Stimulated activated naive CD8-positive, alpha-beta T cell treated with anti-CD3 and anti-CD28 coated beads, Interleukin-15, amount 100 ng/mL, for 72 hours (primary cell): ENCODE measurements around the gene VWA3B.
"Not testable (repeated sequence)": the region's sequence is repeated elsewhere in the genome, so short reads cannot be mapped to it uniquely, and the experiment has no call there.

Experiments
- ATAC-seq: fragments of 150-1000 bp; cut with Tn5 transposase; 2 replicates; pipeline ENCODE4 v1.10.0; 2021; ENCODE audit warnings: mild to moderate bottlenecking, moderate library complexity
- DNase-seq, 2 donors: peaks; one replicate each; pipeline ENCODE4 v3.0.0; 2021 to 2022
- H3K27ac Mint-ChIP-seq, 2 donors: one replicate each; pipeline ENCODE4 v1.8.0; 2022; ENCODE audit warnings: mild to moderate bottlenecking in 2 of 2, mixed read lengths in 2 of 2, moderate library complexity in 2 of 2
- H3K27me3 Mint-ChIP-seq: one replicate; pipeline ENCODE4 v1.8.0; 2022; ENCODE audit warnings: mixed read lengths
- H3K4me1 Mint-ChIP-seq: one replicate; pipeline ENCODE4 v1.8.0; 2022; ENCODE audit warnings: mild to moderate bottlenecking, mixed read lengths
- H3K4me3 Mint-ChIP-seq, 2 donors: one replicate each; pipeline ENCODE4 v1.8.0; 2022; ENCODE audit warnings: mild to moderate bottlenecking in 2 of 2, mixed read lengths in 2 of 2, moderate library complexity in 1 of 2
- H3K9me3 Mint-ChIP-seq, 2 donors: one replicate each; pipeline ENCODE4 v1.8.0; 2022; ENCODE audit warnings: mixed read lengths in 2 of 2

The VWA3B gene

GRCh38 chr2:98263362-98263761 lies 176.4 kb downstream of the VWA3B start:
- no peaks in the 10 kb centered on the region for H3K4me1 Mint-ChIP-seq
- DNase-seq (no peak), ATAC-seq (no peak)
- no peak overlapping the region for H3K27ac Mint-ChIP-seq
- no peak overlapping the region for H3K4me3 Mint-ChIP-seq
- peaks cover 28 to 32% of the 10 kb centered on the region in 2 donors for H3K9me3 Mint-ChIP-seq
- H3K27me3 Mint-ChIP-seq, result peaks cover 25% of the 10 kb centered on the region

GRCh38 chr2:98268225-98268624 lies 181.3 kb downstream of the VWA3B start:
- not testable (repeated sequence) for H3K4me1 Mint-ChIP-seq, H3K4me3 Mint-ChIP-seq, ATAC-seq, DNase-seq, H3K27ac Mint-ChIP-seq
- Mint-ChIP-seq H3K9me3 (peaks cover 13 to 15% of the 10 kb centered on the region in 2 donors), H3K27me3 (peaks cover 34% of the 10 kb centered on the region)

- Mint-ChIP-seq H3K4me3 (no peak overlapping the region), H3K4me1 (no peaks in the 10 kb centered on the region), H3K27ac (peak overlapping the region; percentile 11 to 55), H3K9me3 (peaks cover 3 to 5% of the 10 kb centered on the region in 2 donors), H3K27me3 (peaks cover 42% of the 10 kb centered on the region)
- DNase-seq (peak; percentile 14 to 17), ATAC-seq (peak; percentile 71)
Observed at GRCh38 chr2:98269274-98269673, 182.3 kb downstream of the VWA3B start.

GRCh38 chr2:98269830-98270229 lies 182.9 kb downstream of the VWA3B start:
- H3K27ac Mint-ChIP-seq, result no peak overlapping the region
- peaks cover 46% of the 10 kb centered on the region for H3K27me3 Mint-ChIP-seq
- DNase-seq (no peak), ATAC-seq (no peak)
- no peaks in the 10 kb centered on the region for H3K9me3 Mint-ChIP-seq
- H3K4me1 Mint-ChIP-seq, result no peaks in the 10 kb centered on the region
- no peak overlapping the region for H3K4me3 Mint-ChIP-seq

GRCh38 chr2:98277162-98277859 lies 190.3 kb downstream of the VWA3B start:
- H3K27ac Mint-ChIP-seq, result peak overlapping the region in 1 of 2 donors; percentile 7

GRCh38 chr2:98278074-98278473 lies 191.1 kb downstream of the VWA3B start:
- Mint-ChIP-seq H3K4me3 (no peak overlapping the region), H3K9me3 (no peaks in the 10 kb centered on the region), H3K27ac (peak overlapping the region in 1 of 2 donors; percentile 29), H3K4me1 (no peaks in the 10 kb centered on the region), H3K27me3 (peaks cover 64% of the 10 kb centered on the region)
- ATAC-seq (no peak), DNase-seq (no peak)

More at GRCh38 chr2:98277162-98277859, 190.3 kb downstream of the VWA3B start:
- H3K4me1 Mint-ChIP-seq, result no peaks in the 10 kb centered on the region
- ATAC-seq (no peak), DNase-seq (no peak)
- no peak overlapping the region for H3K4me3 Mint-ChIP-seq
- peaks cover 69% of the 10 kb centered on the region for H3K27me3 Mint-ChIP-seq
- no peaks in the 10 kb centered on the region for H3K9me3 Mint-ChIP-seq

GRCh38 chr2:98280376-98281102 lies 193.6 kb downstream of the VWA3B start:
- ATAC-seq (no peak), DNase-seq (no peak)
- no peaks in the 10 kb centered on the region for H3K4me1 Mint-ChIP-seq
- peaks cover 44% of the 10 kb centered on the region for H3K27me3 Mint-ChIP-seq
- H3K4me3 Mint-ChIP-seq, result no peak overlapping the region
- H3K27ac Mint-ChIP-seq, result no peak overlapping the region
- H3K9me3 Mint-ChIP-seq, result no peaks in the 10 kb centered on the region

GRCh38 chr2:98281607-98282006 lies 194.6 kb downstream of the VWA3B start:
- no peak overlapping the region for H3K4me3 Mint-ChIP-seq
- ATAC-seq, result no peak
- H3K9me3 Mint-ChIP-seq, result no peaks in the 10 kb centered on the region
- peaks cover 49% of the 10 kb centered on the region for H3K27me3 Mint-ChIP-seq
- H3K4me1 Mint-ChIP-seq, result no peaks in the 10 kb centered on the region
- H3K27ac Mint-ChIP-seq, result no peak overlapping the region
- DNase-seq, result no peak

- no peak overlapping the region for H3K4me3 Mint-ChIP-seq
- no peaks in the 10 kb centered on the region for H3K4me1 Mint-ChIP-seq
- DNase-seq (no peak), ATAC-seq (no peak)
- H3K27me3 Mint-ChIP-seq, result peaks cover 53% of the 10 kb centered on the region
- no peak overlapping the region for H3K27ac Mint-ChIP-seq
- no peaks in the 10 kb centered on the region for H3K9me3 Mint-ChIP-seq
Observed at GRCh38 chr2:98282109-98282508, 195.1 kb downstream of the VWA3B start.

GRCh38 chr2:98293030-98293429 lies 206.1 kb downstream of the VWA3B start:
- Mint-ChIP-seq H3K27ac (no peak overlapping the region), H3K4me1 (no peaks in the 10 kb centered on the region), H3K9me3 (peaks cover 20 to 23% of the 10 kb centered on the region in 2 donors), H3K4me3 (no peak overlapping the region), H3K27me3 (peaks cover 22% of the 10 kb centered on the region)
- ATAC-seq (no peak), DNase-seq (no peak)

GRCh38 chr2:98293931-98294687 lies 207.1 kb downstream of the VWA3B start:
- Mint-ChIP-seq H3K4me1 (no peaks in the 10 kb centered on the region), H3K9me3 (peaks cover 12 to 23% of the 10 kb centered on the region in 2 donors), H3K4me3 (no peak overlapping the region), H3K27ac (no peak overlapping the region), H3K27me3 (peaks cover 22% of the 10 kb centered on the region)
- ATAC-seq, result no peak
- DNase-seq, result no peak

- no peak for ATAC-seq
- Mint-ChIP-seq H3K4me3 (no peak overlapping the region), H3K27ac (no peak overlapping the region), H3K4me1 (no peaks in the 10 kb centered on the region), H3K9me3 (peaks cover 6 to 18% of the 10 kb centered on the region in 2 donors), H3K27me3 (peaks cover 28% of the 10 kb centered on the region)
- no peak for DNase-seq
Observed at GRCh38 chr2:98294711-98295110, 207.7 kb downstream of the VWA3B start.

GRCh38 chr2:98295275-98295674 lies 208.3 kb downstream of the VWA3B start:
- Mint-ChIP-seq H3K27ac (no peak overlapping the region), H3K4me1 (no peaks in the 10 kb centered on the region), H3K4me3 (no peak overlapping the region), H3K27me3 (peaks cover 30% of the 10 kb centered on the region), H3K9me3 (peaks cover under 1 to 12% of the 10 kb centered on the region in 2 donors)
- ATAC-seq (no peak), DNase-seq (no peak)

- ATAC-seq (no peak), DNase-seq (no peak)
- Mint-ChIP-seq H3K9me3 (peaks cover 0 to 8% of the 10 kb centered on the region in 2 donors), H3K27ac (no peak overlapping the region), H3K4me3 (no peak overlapping the region), H3K4me1 (no peaks in the 10 kb centered on the region), H3K27me3 (peaks cover 34% of the 10 kb centered on the region)
Observed at GRCh38 chr2:98295721-98296414, 208.9 kb downstream of the VWA3B start.

- no peak for DNase-seq
- Mint-ChIP-seq H3K27me3 (peaks cover 31% of the 10 kb centered on the region), H3K4me3 (no peak overlapping the region), H3K27ac (no peak overlapping the region), H3K9me3 (peaks cover 0 to 2% of the 10 kb centered on the region in 2 donors), H3K4me1 (no peaks in the 10 kb centered on the region)
- ATAC-seq, result no peak
Observed at GRCh38 chr2:98296440-98296839, 209.5 kb downstream of the VWA3B start.
